ENCODE measurements around the gene RGL1.

DNA sequence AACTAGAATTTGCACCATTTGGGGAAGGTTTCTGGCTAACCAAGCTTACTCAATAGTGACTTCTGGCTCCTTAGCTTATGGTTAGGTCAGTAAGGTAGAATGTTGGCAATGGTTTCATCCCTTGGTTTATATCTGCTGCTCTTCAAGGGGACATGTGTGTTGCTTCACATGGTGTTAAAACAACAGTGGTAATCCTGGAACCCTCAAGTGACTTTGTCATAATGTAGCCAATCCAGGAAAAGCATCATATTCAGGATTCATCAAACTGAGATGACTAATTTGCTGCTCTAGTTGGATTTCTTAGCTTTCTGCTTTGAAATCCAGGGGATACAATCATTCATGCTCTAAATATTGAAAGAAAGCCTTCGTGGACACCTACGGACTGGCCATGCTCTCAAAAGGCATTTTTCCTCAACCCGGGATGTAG, 108.7 kb downstream of the RGL1 start:
- TF ChIP-seq CTCF (IDR thresholded peaks at IDR 0.05) = no peak
- TF ChIP-seq POLR2AphosphoS5 (IDR thresholded peaks at IDR 0.05) = no peak
- no peak for TF ChIP-seq POLR2A (IDR thresholded peaks at IDR 0.05)
- no peak for TF ChIP-seq EP300 (IDR thresholded peaks at IDR 0.05; ENCODE audit: low read depth)
